ENCODE results near the gene TBC1D23. TPM values are rescaled to one million over a fixed set of nuclear protein-coding genes. Genes with fewer than 3 reads are reported as not detected.

The TBC1D23 gene
- total and polyA plus RNA-seq, 9 of the 15 experiments (the other 6 are each of a cell fraction or from before 2014, with no cell fraction given): 23.4 to 85.8 (median 43.7) TPM

- TF ChIP-seq, protein P1, sequence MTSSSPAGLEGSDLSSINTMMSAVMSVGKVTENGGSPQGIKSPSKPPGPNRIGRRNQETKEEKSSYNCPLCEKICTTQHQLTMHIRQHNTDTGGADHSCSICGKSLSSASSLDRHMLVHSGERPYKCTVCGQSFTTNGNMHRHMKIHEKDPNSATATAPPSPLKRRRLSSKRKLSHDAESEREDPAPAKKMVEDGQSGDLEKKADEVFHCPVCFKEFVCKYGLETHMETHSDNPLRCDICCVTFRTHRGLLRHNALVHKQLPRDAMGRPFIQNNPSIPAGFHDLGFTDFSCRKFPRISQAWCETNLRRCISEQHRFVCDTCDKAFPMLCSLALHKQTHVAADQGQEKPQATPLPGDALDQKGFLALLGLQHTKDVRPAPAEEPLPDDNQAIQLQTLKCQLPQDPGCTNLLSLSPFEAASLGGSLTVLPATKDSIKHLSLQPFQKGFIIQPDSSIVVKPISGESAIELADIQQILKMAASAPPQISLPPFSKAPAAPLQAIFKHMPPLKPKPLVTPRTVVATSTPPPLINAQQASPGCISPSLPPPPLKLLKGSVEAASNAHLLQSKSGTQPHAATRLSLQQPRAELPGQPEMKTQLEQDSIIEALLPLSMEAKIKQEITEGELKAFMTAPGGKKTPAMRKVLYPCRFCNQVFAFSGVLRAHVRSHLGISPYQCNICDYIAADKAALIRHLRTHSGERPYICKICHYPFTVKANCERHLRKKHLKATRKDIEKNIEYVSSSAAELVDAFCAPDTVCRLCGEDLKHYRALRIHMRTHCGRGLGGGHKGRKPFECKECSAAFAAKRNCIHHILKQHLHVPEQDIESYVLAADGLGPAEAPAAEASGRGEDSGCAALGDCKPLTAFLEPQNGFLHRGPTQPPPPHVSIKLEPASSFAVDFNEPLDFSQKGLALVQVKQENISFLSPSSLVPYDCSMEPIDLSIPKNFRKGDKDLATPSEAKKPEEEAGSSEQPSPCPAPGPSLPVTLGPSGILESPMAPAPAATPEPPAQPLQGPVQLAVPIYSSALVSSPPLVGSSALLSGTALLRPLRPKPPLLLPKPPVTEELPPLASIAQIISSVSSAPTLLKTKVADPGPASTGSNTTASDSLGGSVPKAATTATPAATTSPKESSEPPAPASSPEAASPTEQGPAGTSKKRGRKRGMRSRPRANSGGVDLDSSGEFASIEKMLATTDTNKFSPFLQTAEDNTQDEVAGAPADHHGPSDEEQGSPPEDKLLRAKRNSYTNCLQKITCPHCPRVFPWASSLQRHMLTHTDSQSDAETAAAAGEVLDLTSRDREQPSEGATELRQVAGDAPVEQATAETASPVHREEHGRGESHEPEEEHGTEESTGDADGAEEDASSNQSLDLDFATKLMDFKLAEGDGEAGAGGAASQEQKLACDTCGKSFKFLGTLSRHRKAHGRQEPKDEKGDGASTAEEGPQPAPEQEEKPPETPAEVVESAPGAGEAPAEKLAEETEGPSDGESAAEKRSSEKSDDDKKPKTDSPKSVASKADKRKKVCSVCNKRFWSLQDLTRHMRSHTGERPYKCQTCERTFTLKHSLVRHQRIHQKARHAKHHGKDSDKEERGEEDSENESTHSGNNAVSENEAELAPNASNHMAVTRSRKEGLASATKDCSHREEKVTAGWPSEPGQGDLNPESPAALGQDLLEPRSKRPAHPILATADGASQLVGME (CRISPR knock-in tag; IDR thresholded peaks at IDR 0.05): no peak
- TF ChIP-seq, protein P2, sequence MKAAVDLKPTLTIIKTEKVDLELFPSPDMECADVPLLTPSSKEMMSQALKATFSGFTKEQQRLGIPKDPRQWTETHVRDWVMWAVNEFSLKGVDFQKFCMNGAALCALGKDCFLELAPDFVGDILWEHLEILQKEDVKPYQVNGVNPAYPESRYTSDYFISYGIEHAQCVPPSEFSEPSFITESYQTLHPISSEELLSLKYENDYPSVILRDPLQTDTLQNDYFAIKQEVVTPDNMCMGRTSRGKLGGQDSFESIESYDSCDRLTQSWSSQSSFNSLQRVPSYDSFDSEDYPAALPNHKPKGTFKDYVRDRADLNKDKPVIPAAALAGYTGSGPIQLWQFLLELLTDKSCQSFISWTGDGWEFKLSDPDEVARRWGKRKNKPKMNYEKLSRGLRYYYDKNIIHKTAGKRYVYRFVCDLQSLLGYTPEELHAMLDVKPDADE (conservative IDR thresholded peaks at IDR 0.05; ENCODE audit: control insufficient read depth, low read depth, low read length): no peak
- TF ChIP-seq E4F1 (CRISPR knock-in tag; IDR thresholded peaks at IDR 0.05; ENCODE audit: borderline replicate concordance) (no peak), PYGO2 (tag; IDR thresholded peaks at IDR 0.05) (no peak), PCBP1 (IDR thresholded peaks at IDR 0.05; ENCODE audit: low read depth, low read length, poor library complexity, severe bottlenecking) (no peak), HEY1 (CRISPR knock-in tag; IDR thresholded peaks at IDR 0.05; ENCODE audit: borderline replicate concordance) (no peak)
- TF ChIP-seq, protein P3, sequence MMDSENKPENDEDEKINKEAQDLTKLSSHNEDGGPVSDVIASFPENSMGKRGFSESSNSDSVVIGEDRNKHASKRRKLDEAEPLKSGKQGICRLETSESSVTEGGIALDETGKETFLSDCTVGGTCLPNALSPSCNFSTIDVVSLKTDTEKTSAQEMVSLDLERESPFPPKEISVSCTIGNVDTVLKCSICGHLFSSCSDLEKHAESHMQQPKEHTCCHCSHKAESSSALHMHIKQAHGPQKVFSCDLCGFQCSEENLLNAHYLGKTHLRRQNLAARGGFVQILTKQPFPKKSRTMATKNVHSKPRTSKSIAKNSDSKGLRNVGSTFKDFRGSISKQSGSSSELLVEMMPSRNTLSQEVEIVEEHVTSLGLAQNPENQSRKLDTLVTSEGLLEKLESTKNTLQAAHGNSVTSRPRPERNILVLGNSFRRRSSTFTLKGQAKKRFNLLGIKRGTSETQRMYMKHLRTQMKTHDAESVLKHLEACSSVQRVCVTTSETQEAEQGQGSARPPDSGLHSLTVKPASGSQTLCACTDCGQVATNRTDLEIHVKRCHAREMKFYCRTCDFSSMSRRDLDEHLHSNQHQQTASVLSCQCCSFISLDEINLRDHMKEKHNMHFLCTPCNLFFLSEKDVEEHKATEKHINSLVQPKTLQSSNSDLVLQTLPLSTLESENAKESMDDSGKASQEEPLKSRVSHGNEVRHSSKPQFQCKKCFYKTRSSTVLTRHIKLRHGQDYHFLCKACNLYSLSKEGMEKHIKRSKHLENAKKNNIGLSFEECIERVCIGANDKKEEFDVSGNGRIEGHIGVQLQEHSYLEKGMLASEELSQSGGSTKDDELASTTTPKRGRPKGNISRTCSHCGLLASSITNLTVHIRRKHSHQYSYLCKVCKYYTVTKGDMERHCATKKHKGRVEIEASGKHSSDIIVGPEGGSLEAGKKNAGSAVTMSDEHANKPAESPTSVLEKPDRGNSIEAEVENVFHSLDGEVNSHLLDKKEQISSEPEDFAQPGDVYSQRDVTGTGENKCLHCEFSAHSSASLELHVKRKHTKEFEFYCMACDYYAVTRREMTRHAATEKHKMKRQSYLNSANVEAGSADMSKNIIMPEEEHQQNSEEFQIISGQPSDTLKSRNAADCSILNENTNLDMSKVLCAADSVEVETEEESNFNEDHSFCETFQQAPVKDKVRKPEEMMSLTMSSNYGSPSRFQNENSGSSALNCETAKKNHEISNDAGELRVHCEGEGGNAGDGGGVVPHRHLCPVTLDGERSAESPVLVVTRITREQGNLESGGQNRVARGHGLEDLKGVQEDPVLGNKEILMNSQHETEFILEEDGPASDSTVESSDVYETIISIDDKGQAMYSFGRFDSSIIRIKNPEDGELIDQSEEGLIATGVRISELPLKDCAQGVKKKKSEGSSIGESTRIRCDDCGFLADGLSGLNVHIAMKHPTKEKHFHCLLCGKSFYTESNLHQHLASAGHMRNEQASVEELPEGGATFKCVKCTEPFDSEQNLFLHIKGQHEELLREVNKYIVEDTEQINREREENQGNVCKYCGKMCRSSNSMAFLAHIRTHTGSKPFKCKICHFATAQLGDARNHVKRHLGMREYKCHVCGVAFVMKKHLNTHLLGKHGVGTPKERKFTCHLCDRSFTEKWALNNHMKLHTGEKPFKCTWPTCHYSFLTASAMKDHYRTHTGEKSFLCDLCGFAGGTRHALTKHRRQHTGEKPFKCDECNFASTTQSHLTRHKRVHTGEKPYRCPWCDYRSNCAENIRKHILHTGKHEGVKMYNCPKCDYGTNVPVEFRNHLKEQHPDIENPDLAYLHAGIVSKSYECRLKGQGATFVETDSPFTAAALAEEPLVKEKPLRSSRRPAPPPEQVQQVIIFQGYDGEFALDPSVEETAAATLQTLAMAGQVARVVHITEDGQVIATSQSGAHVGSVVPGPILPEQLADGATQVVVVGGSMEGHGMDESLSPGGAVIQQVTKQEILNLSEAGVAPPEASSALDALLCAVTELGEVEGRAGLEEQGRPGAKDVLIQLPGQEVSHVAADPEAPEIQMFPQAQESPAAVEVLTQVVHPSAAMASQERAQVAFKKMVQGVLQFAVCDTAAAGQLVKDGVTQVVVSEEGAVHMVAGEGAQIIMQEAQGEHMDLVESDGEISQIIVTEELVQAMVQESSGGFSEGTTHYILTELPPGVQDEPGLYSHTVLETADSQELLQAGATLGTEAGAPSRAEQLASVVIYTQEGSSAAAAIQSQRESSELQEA (IDR thresholded peaks at IDR 0.05; ENCODE audit: low read depth): no peak
Observed at GRCh38 chr3:100260081-100260684, 609 bp upstream of the TBC1D23 start (continued).

Measured in K562 (cell line).